HG03196 (cell line): ENCODE measurements around the gene FARP1.

Experiments
- ATAC-seq: cut with Tn5 transposase; IDR thresholded peaks from one replicate; pipeline ENCODE4 v1.9.1; 2021; ENCODE audit not compliant: unreplicated experiment

FARP1 gene

GRCh38 chr13:98474292-98474691, 331.4 kb downstream of the FARP1 start:
- no peak for ATAC-seq

DNA sequence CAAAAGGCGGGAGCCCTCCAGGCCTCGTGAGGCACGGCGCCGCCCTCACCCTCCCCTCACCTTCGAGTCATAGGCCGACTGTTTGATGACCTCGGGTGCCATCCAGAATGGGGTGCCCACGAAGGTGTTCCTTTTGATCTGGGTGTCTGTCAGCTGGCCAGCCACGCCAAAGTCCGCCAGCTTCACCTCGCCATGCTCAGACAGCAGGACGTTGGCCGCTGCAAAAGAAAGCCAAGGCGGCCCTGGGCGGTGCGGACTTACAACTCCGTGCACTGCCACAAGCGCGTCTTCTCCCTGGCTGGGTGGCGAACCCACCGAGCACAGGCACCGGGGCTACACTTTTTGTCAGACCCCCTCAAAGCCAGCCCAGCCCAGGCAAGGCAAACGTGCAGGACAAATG, 331.9 kb downstream of the FARP1 start:
- ATAC-seq = no peak

DNA sequence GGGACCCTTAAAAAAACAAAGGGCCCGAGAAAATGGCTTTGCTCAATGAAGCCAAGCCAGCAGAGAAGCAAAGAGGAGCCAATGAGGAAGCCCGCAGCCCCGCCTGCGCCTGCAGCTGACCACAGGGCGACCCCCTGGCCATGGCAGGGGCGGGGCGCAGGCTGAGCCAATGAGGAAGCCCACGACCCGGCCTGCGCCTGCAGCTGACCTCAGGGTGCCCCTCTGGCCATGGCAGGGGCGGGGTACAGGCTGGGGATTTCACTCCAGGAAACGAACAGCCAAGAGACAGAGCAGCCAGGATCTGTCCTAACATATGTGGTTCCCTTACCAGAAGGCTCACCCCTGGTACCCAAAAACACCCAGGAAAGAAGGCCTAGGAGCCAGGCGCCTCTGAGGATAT, 332.6 kb downstream of the FARP1 start:
- ATAC-seq = no peak

DNA sequence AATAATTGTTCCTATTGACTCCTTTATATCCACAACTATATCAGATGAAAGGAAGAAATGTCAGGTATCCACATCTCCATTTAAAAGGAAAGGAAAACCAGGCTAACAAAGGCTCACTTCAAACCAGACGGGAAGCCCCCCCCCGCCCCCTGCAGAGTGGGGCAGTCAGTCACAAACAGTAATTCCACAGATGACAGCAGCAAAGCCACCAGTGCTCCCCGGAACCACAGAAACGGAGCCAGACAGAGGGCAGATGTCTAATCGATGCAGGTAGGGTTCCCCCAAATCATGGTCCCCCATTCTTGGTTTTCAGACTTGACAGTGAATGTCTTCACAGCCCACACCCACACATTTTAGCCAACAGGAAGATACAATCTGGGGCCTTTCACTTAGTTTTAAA, 333.2 kb downstream of the FARP1 start:
- peak; percentile 30 for ATAC-seq

GRCh38 chr13:98476538-98476966, 333.7 kb downstream of the FARP1 start:
- peak; percentile 94 for ATAC-seq

DNA sequence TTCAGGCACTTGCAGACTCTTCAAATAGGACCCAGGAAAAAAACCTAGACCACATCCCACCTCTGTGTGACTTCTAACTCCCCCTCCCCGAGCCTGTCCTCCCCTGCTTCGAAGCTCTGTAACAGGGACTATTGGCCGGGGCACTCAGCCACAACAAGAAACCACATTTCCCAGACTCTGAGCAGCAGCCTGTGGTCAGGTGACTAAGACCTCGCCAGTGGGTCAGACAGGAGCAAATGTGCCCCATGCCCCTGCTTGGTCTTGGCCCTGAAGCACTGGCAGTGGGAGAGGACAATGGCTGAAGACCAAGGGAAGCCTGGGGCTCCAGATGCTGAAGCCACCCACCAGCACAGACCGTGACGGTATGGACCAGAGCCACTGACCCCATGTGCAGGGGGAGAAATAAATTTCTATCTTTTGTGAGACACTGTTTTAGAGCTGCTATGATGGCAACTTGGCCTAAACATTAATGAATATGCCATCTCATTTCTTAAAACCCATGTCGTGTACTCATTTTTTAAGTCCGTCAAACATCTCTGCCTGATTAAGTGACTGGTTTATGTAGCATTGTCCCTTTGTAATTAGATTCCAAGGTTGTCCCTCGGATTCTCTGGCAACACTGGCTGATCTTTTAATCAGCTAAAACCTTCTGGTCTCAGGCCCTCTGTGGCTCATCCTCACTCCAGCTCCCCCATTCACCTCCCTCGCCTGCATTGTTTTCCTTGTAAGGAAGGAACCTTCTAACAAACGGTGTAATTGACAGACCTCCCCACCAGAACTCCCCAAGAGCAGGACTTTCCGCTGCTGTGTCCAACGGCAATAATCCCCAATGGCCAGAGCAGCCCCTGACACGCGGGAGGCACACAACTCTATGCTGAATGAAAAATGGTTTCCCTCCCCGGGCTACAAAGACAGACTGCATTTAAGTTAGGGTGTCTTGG, 335.6 kb downstream of the FARP1 start:
- peak; percentile 43 for ATAC-seq

DNA sequence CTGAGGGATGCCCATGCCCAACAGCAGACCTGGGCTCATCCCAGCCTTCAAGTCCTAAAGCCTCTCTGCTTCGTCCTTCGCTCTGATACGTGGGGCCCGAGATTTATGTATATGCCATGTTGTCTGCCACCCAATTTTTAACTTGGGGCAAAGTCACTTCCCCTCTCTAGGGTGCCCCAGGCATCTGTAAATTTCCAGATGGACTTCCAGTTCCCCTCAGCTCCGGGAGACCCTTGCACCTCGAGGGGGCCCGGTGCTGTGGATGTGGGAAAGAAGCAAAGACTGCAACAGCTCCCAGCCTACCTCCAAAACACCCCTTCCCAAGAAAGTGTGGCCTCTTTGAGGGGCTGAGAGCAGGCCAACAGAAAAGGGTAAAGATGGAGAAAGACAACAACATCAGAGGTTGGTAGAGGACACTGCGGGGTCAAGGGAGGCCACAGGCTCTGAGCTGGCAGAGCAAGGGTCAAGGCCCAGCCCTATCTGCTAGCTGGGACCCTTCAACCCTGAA, 336.7 kb downstream of the FARP1 start:
- no peak for ATAC-seq

GRCh38 chr13:98480915-98481877, 338.3 kb downstream of the FARP1 start:
- ATAC-seq = no peak

DNA sequence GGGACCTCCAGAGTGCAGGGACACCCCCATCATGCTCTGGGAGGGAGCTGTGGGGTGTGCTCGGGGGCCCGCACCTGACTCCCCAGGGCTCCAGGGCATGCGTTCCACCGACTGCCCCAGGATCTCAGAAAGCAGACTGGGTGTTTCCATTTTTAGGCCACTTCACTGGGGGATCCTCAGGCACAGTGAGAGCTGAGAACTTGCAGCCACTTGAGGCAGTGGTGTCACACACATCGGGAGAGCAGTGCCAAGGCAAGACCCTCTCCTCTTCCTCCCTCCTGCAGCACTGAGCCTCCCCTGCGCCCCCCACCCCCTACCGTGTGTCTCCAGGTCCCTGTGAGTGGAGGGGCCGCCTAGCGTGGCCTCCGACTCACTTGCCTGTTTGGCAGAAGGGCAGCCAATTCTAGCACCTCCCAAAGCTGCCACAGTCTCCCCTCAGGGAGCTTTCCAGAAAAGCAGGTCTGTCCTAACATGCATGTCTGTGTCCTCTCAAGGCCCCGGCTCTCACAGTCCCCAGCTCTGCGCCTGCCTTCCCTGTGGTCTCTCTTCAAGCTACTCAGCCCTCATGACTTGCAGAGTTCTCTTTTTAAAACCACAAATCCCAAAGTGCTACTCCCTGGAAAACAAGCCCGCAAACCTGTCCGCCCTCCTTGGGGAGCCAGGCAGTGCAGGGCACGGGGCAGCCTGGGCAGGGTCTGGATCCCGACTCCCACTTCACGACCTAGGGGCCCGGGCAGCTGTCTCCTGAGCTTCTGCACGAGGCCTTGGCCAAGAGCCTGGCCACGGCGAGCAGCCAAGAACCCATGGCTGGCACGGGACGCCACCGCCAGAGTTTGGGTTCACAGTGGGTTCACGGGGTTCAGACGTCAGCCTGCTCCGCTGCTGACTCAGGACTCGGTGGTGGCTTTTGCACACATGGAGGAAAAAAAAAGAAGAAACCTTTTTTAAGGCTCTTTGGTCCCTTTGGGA, 339.9 kb downstream of the FARP1 start:
- ATAC-seq = no peak

GRCh38 chr13:98483601-98484288, 340.9 kb downstream of the FARP1 start:
- ATAC-seq = no peak

DNA sequence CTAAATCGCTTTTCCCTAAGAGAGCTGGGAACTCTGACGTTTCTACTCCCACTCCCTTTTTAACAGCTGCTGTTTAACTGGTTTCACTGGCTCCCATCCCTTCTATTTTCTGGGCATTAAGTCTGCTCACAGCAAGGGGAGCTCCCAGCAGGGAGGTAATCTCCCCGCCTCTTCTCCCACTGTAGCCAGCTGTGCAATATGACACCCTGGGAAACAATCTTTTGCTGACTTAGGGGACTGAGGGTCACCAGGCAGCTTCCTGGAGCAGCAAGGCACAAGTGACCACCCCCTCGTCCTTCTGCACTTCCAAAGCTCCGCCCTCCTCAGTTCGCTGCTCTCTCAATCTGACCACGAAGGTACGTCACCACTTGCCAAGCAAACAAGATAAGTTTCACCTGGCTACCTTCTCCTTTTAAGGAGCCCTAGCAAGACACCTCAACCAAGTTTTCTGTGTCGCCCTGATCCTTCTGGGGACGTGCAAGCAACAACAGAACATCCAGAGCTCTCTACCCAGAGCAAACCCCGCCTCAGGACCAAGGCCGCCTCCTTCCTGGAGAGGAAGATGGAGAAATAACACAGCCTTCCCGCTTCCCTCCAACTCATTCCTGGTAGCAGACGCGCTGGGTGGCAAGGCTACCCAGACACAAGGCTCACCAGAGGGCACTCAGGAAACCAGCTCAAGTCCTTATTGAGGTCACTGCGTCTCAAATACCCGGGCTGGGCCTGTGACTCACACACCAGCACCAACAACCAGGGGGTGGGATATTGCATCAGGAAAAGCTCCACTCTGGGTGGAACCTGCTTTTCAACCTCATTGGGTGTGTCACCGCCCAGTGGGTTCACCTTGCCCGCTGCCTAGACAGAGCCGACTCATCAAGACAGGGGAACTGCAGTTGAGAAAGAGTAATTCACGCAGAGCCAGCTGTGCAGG, 341.7 kb downstream of the FARP1 start:
- peak; percentile 25 for ATAC-seq

DNA sequence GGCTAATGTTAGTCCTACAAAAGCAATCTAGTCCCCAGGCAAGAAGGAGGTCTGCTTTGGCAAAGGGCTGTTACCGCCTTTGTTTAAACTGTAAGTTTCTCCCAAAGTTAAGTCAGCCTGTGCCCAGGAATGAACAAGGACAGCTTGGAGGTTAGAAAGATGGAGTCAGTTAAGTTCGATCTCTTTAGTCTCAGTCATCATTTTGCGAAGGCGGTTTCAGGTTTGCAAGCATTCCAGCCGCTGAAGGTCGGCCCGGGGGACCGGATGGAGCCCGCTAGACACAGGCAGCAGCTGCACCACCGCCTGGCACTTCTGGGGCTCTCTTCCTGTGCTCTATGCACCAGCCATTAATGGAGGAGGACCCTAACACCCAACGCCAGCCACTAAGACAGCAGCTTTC, 342.7 kb downstream of the FARP1 start:
- no peak for ATAC-seq

- ATAC-seq = no peak
These were observed 343.5 kb downstream of the FARP1 start for GRCh38 chr13:98486412-98486811.

DNA sequence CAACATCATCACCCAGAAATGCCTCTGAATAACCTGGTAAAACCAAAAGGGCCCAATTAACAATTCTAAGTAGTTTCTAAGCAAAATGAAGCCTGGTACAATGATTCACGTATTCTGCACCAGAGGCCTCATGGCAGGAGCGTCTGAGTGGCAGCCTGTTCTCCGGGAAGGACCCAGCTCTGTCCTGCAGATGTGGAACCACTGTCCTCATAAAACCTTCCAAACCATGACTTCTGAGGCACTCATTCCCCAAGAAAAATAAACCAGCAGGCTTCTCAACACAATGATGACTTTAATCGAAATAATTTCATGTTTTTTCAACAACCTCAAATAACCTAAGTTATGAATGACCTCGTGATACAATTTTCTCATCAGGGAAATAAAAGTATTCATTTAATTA, 344.1 kb downstream of the FARP1 start:
- ATAC-seq = no peak

GRCh38 chr13:98487522-98487921, 344.6 kb downstream of the FARP1 start:
- ATAC-seq = no peak

GRCh38 chr13:98488736-98489135, 345.8 kb downstream of the FARP1 start:
- peak; percentile 64 for ATAC-seq

DNA sequence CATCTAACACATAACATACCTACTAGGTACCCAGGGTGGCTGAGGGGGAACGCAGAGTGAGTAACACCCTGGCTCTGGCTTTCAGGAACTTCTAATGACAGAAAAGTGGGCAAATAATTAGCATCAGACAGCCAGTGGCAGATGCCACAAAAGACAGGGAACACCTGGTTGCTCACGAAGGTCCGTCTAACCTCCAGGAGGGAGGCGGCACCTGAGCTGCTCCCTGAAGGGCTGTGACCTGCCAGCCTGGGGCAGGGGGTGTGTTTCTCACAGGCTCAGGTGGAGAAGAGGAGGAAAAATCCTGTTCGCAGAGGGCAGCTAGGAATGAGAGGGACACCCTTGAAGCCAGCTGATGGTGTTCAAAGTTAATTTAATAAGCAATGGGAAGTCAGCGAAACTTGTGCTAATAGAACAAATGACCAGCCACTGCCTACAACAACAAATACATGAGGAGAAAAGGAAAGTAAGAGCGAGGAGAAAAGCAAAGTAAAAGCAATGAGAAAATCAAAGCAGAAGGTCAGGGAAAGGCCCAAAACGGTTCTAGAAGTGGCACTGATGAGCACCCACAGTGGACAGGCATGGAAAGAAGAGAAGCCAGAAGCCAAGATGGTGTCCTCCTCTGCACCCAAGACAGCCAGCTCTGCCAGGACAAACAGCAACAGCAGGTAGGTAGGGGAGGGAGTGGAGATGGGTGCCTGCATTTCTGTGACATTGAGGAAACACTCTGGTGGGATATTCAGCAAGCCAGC, 346.7 kb downstream of the FARP1 start:
- no peak for ATAC-seq
